NCI-H2107 (cell line): ENCODE data around the gene SH3BP2.

Experiments used
- DNase-seq: peaks from one replicate; lab custom pipeline; 2025; lab: John Stamatoyannopoulos, UW

The SH3BP2 gene

GRCh38 chr4:2878346-2878745 lies 85.5 kb downstream of the SH3BP2 start:
- no peak for DNase-seq

GRCh38 chr4:2879026-2879425 lies 86.1 kb downstream of the SH3BP2 start:
- no peak for DNase-seq

GRCh38 chr4:2881431-2881830 lies 88.5 kb downstream of the SH3BP2 start:
- no peak for DNase-seq

- DNase-seq, result no peak
These were observed 89.5 kb downstream of the SH3BP2 start for GRCh38 chr4:2882341-2882740.

GRCh38 chr4:2886161-2886560 lies 93.3 kb downstream of the SH3BP2 start:
- DNase-seq, result no peak

GRCh38 chr4:2886622-2887021 lies 93.7 kb downstream of the SH3BP2 start:
- DNase-seq, result no peak

- no peak for DNase-seq
These were observed 94.5 kb downstream of the SH3BP2 start for GRCh38 chr4:2887343-2887742.

- no peak for DNase-seq
These were observed 96.0 kb downstream of the SH3BP2 start for GRCh38 chr4:2888886-2889285.
